ENCODE measurements around the gene CAMK2D.

CAMK2D gene

GRCh38 chr4:113587156-113587555, 174.4 kb downstream of the CAMK2D start:
- H3K4me1 ChIP-seq (ENCODE audit: control insufficient read depth in 1 of 2, insufficient read depth in 2 of 2, low read length in 2 of 2): no peaks in the 10 kb centered on the region
- H3K9ac ChIP-seq (ENCODE audit: low read depth in 1 of 2, low read length in 2 of 2): no peak overlapping the region
- H3K27me3 ChIP-seq (ENCODE audit: control insufficient read depth in 1 of 2, insufficient read depth in 2 of 2, low read length in 2 of 2): no peaks in the 10 kb centered on the region
- H3K27ac ChIP-seq (ENCODE audit: low read depth, low read length): no peak overlapping the region
- H3K36me3 ChIP-seq (ENCODE audit: control insufficient read depth in 1 of 2, insufficient read depth in 2 of 2, low read length in 2 of 2): peaks cover 0 to under 1% of the 10 kb centered on the region in 2 donors
- H3K9me3 ChIP-seq (ENCODE audit: control insufficient read depth in 1 of 2, low read length in 2 of 2): no peaks in the 10 kb centered on the region
- H3K4me3 ChIP-seq (ENCODE audit: low read depth in 1 of 2, low read length in 2 of 2): no peak overlapping the region

DNA sequence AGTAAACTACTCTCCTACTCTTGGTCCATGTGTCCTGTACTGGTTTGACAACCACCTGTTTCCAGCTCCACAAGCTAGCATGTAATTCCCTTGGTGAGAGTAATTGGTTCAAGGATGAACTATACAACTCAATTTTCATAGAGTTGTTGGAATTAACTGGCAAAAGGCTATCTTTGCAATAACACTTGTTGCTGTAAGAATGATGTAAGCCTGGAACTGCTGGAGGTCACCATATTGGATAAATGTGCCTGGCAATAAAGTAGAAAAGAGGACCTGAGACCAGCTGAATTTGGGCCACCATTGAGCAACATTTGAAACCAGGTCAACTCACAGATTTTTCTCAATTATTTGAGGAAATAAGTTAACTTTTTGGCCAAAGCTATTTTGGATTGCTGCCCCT, 175.5 kb downstream of the CAMK2D start:
- H3K9ac ChIP-seq (ENCODE audit: low read depth in 1 of 2, low read length in 2 of 2): no peak overlapping the region
- H3K4me1 ChIP-seq (ENCODE audit: control insufficient read depth in 1 of 2, insufficient read depth in 2 of 2, low read length in 2 of 2): no peaks in the 10 kb centered on the region
- no peaks in the 10 kb centered on the region for H3K27me3 ChIP-seq (ENCODE audit: control insufficient read depth in 1 of 2, insufficient read depth in 2 of 2, low read length in 2 of 2)
- no peaks in the 10 kb centered on the region for H3K36me3 ChIP-seq (ENCODE audit: control insufficient read depth in 1 of 2, insufficient read depth in 2 of 2, low read length in 2 of 2)
- no peaks in the 10 kb centered on the region for H3K9me3 ChIP-seq (ENCODE audit: control insufficient read depth in 1 of 2, low read length in 2 of 2)
- H3K27ac ChIP-seq (ENCODE audit: low read depth, low read length): no peak overlapping the region
- no peak overlapping the region for H3K4me3 ChIP-seq (ENCODE audit: low read depth in 1 of 2, low read length in 2 of 2)

GRCh38 chr4:113584407-113585150, 177.0 kb downstream of the CAMK2D start:
- no peak overlapping the region for H3K4me3 ChIP-seq (ENCODE audit: low read depth in 1 of 2, low read length in 2 of 2)
- H3K36me3 ChIP-seq (ENCODE audit: control insufficient read depth in 1 of 2, insufficient read depth in 2 of 2, low read length in 2 of 2): no peaks in the 10 kb centered on the region
- no peaks in the 10 kb centered on the region for H3K4me1 ChIP-seq (ENCODE audit: control insufficient read depth in 1 of 2, insufficient read depth in 2 of 2, low read length in 2 of 2)
- H3K9ac ChIP-seq (ENCODE audit: low read depth in 1 of 2, low read length in 2 of 2): no peak overlapping the region
- no peak overlapping the region for H3K27ac ChIP-seq (ENCODE audit: low read depth, low read length)
- H3K9me3 ChIP-seq (ENCODE audit: control insufficient read depth in 1 of 2, low read length in 2 of 2): no peaks in the 10 kb centered on the region
- H3K27me3 ChIP-seq (ENCODE audit: control insufficient read depth in 1 of 2, insufficient read depth in 2 of 2, low read length in 2 of 2): no peaks in the 10 kb centered on the region

GRCh38 chr4:113582737-113583136, 178.8 kb downstream of the CAMK2D start:
- no peak overlapping the region for H3K4me3 ChIP-seq (ENCODE audit: low read depth in 1 of 2, low read length in 2 of 2)
- H3K4me1 ChIP-seq (ENCODE audit: control insufficient read depth in 1 of 2, insufficient read depth in 2 of 2, low read length in 2 of 2): no peaks in the 10 kb centered on the region
- H3K27me3 ChIP-seq (ENCODE audit: control insufficient read depth in 1 of 2, insufficient read depth in 2 of 2, low read length in 2 of 2): no peaks in the 10 kb centered on the region
- no peaks in the 10 kb centered on the region for H3K36me3 ChIP-seq (ENCODE audit: control insufficient read depth in 1 of 2, insufficient read depth in 2 of 2, low read length in 2 of 2)
- H3K9ac ChIP-seq (ENCODE audit: low read depth in 1 of 2, low read length in 2 of 2): no peak overlapping the region
- H3K27ac ChIP-seq (ENCODE audit: low read depth, low read length): no peak overlapping the region
- H3K9me3 ChIP-seq (ENCODE audit: control insufficient read depth in 1 of 2, low read length in 2 of 2): no peaks in the 10 kb centered on the region

DNA sequence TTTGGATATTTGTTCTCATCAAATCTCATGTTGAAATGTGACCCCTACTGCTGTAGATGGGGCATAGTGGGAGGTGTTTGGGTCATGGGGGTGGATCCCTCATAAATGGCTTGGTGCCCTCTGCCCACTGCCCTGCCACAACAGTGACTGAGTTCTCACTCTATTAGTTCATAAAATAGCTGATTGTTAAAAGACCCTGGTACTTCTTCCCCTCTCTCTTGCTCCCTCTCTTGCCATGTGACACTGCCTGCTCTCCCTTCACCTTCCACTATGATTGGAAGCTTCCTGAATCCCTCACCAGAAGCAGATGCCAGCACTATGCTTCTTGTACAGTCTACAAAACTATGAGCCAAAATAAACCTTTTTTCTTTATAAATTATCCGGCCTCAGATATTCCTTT, 182.2 kb downstream of the CAMK2D start:
- Histone ChIP-seq H3K27ac (ENCODE audit: low read depth, low read length) (no peak overlapping the region), H3K36me3 (ENCODE audit: control insufficient read depth in 1 of 2, insufficient read depth in 2 of 2, low read length in 2 of 2) (no peaks in the 10 kb centered on the region), H3K27me3 (ENCODE audit: control insufficient read depth in 1 of 2, insufficient read depth in 2 of 2, low read length in 2 of 2) (no peaks in the 10 kb centered on the region), H3K9ac (ENCODE audit: low read depth in 1 of 2, low read length in 2 of 2) (no peak overlapping the region), H3K4me3 (ENCODE audit: low read depth in 1 of 2, low read length in 2 of 2) (no peak overlapping the region), H3K9me3 (ENCODE audit: control insufficient read depth in 1 of 2, low read length in 2 of 2) (no peaks in the 10 kb centered on the region), H3K4me1 (ENCODE audit: control insufficient read depth in 1 of 2, insufficient read depth in 2 of 2, low read length in 2 of 2) (no peaks in the 10 kb centered on the region)

DNA sequence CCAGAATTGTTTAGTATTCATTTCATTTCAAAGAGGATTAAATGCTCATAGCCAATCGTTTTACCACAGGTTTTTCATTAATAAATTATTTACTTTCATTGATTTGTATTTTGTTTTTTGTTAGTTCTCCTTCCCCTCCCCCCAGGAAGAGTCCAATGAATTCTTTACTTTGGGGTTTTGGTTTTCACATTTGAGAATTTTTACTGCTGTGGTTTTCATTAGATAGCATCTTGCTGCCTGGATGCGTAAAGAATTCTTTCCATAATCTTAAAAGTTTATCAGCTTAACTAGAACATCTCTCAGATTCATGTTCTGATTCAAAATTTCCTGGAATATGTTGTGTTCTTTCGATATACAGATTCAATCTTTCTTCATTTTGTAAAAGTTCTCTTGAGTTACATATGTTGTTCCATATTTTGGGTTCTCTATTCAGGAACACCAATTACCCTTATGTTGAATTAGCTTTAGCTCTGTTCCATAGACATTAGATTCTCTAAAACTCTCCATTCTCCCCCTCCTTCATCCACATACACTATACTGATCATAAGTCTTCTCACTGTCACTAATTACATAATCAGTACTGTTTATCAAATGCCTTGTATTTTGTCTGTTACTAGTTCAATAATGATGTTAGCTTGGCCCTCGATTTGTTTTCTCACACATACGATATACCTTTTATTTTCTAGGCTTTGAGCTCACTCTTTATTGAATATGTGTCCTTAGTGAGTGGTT, 184.4 kb downstream of the CAMK2D start:
- no peak overlapping the region for H3K4me3 ChIP-seq (ENCODE audit: low read depth in 1 of 2, low read length in 2 of 2)
- H3K9ac ChIP-seq (ENCODE audit: low read depth in 1 of 2, low read length in 2 of 2): no peak overlapping the region
- no peak overlapping the region for H3K27ac ChIP-seq (ENCODE audit: low read depth, low read length)
- no peaks in the 10 kb centered on the region for H3K4me1 ChIP-seq (ENCODE audit: control insufficient read depth in 1 of 2, insufficient read depth in 2 of 2, low read length in 2 of 2)
- no peaks in the 10 kb centered on the region for H3K27me3 ChIP-seq (ENCODE audit: control insufficient read depth in 1 of 2, insufficient read depth in 2 of 2, low read length in 2 of 2)
- H3K9me3 ChIP-seq (ENCODE audit: control insufficient read depth in 1 of 2, low read length in 2 of 2): no peaks in the 10 kb centered on the region
- no peaks in the 10 kb centered on the region for H3K36me3 ChIP-seq (ENCODE audit: control insufficient read depth in 1 of 2, insufficient read depth in 2 of 2, low read length in 2 of 2)

GRCh38 chr4:113575401-113575800, 186.1 kb downstream of the CAMK2D start:
- Histone ChIP-seq H3K9ac (ENCODE audit: low read depth in 1 of 2, low read length in 2 of 2) (no peak overlapping the region), H3K27me3 (ENCODE audit: control insufficient read depth in 1 of 2, insufficient read depth in 2 of 2, low read length in 2 of 2) (no peaks in the 10 kb centered on the region), H3K4me1 (ENCODE audit: control insufficient read depth in 1 of 2, insufficient read depth in 2 of 2, low read length in 2 of 2) (no peaks in the 10 kb centered on the region), H3K9me3 (ENCODE audit: control insufficient read depth in 1 of 2, low read length in 2 of 2) (no peaks in the 10 kb centered on the region), H3K36me3 (ENCODE audit: control insufficient read depth in 1 of 2, insufficient read depth in 2 of 2, low read length in 2 of 2) (no peaks in the 10 kb centered on the region), H3K4me3 (ENCODE audit: low read depth in 1 of 2, low read length in 2 of 2) (no peak overlapping the region), H3K27ac (ENCODE audit: low read depth, low read length) (no peak overlapping the region)

DNA sequence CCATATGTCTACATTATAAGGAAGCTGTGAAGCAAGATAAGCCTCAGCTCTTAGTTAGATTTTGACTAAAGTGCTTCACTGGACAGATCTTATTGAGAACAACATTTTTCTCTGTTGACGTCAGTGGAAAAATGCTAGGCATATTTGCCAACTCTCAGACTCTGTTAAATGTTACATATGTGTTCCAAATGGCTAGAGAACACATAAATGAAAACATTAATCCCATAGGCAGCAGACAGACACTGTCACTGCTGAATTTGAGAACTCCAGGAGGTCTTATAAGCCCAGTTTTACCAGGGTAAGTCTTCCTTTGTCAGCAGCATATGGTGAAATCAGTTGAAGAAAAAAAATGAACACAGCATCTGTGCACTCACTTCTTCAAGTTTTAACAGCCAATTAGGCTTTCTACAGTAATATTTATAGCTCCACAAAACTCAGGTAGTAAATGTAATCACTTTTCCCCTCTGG, 186.9 kb downstream of the CAMK2D start:
- Histone ChIP-seq H3K36me3 (ENCODE audit: control insufficient read depth in 1 of 2, insufficient read depth in 2 of 2, low read length in 2 of 2) (no peaks in the 10 kb centered on the region), H3K27ac (ENCODE audit: low read depth, low read length) (no peak overlapping the region), H3K27me3 (ENCODE audit: control insufficient read depth in 1 of 2, insufficient read depth in 2 of 2, low read length in 2 of 2) (no peaks in the 10 kb centered on the region), H3K9ac (ENCODE audit: low read depth in 1 of 2, low read length in 2 of 2) (no peak overlapping the region), H3K4me1 (ENCODE audit: control insufficient read depth in 1 of 2, insufficient read depth in 2 of 2, low read length in 2 of 2) (no peaks in the 10 kb centered on the region), H3K4me3 (ENCODE audit: low read depth in 1 of 2, low read length in 2 of 2) (no peak overlapping the region), H3K9me3 (ENCODE audit: control insufficient read depth in 1 of 2, low read length in 2 of 2) (no peaks in the 10 kb centered on the region)

DNA sequence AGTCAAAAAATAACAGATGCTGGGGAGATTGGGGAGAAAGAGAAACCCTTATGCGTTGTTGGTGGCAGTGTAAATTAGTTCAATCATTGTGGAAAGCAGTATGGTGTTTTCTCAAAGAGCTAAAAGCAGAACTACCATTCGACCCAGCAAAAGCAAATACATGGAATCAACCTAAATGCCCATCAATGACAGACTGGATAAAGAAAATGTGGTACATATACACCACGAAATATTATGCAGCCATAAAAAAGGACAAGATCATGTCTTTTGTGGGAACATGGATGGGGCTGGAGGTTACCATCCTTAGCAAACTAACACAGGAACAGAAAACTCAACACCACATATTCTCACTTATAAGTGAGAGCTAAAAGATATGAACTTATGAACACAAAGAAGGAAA, 188.9 kb downstream of the CAMK2D start:
- no peak overlapping the region for H3K9ac ChIP-seq (ENCODE audit: low read depth in 1 of 2, low read length in 2 of 2)
- H3K4me3 ChIP-seq (ENCODE audit: low read depth in 1 of 2, low read length in 2 of 2): no peak overlapping the region
- H3K9me3 ChIP-seq (ENCODE audit: control insufficient read depth in 1 of 2, low read length in 2 of 2): no peaks in the 10 kb centered on the region
- no peaks in the 10 kb centered on the region for H3K27me3 ChIP-seq (ENCODE audit: control insufficient read depth in 1 of 2, insufficient read depth in 2 of 2, low read length in 2 of 2)
- no peaks in the 10 kb centered on the region for H3K4me1 ChIP-seq (ENCODE audit: control insufficient read depth in 1 of 2, insufficient read depth in 2 of 2, low read length in 2 of 2)
- H3K36me3 ChIP-seq (ENCODE audit: control insufficient read depth in 1 of 2, insufficient read depth in 2 of 2, low read length in 2 of 2): no peaks in the 10 kb centered on the region
- no peak overlapping the region for H3K27ac ChIP-seq (ENCODE audit: low read depth, low read length)

- H3K9me3 ChIP-seq (ENCODE audit: control insufficient read depth in 1 of 2, low read length in 2 of 2): no peaks in the 10 kb centered on the region
- no peak overlapping the region for H3K4me3 ChIP-seq (ENCODE audit: low read depth in 1 of 2, low read length in 2 of 2)
- no peak overlapping the region for H3K9ac ChIP-seq (ENCODE audit: low read depth in 1 of 2, low read length in 2 of 2)
- no peak overlapping the region for H3K27ac ChIP-seq (ENCODE audit: low read depth, low read length)
- no peaks in the 10 kb centered on the region for H3K27me3 ChIP-seq (ENCODE audit: control insufficient read depth in 1 of 2, insufficient read depth in 2 of 2, low read length in 2 of 2)
- H3K4me1 ChIP-seq (ENCODE audit: control insufficient read depth in 1 of 2, insufficient read depth in 2 of 2, low read length in 2 of 2): peaks cover 0 to 4% of the 10 kb centered on the region in 2 donors
- H3K36me3 ChIP-seq (ENCODE audit: control insufficient read depth in 1 of 2, insufficient read depth in 2 of 2, low read length in 2 of 2): no peaks in the 10 kb centered on the region
These were observed 195.3 kb downstream of the CAMK2D start for GRCh38 chr4:113566015-113566795.

Measured in duodenal mucosa (tissue), 2 donors.